NCI-H1105 treated with DMSO at 0.1 percent for 48 hours (cell line): Measurements from ENCODE around the gene FAM177B.
A peak's percentile ranks its signal among the peaks of the same experiment; 100 is the strongest.

Experiments used
- DNase-seq: peaks from one replicate; lab custom pipeline; 2025; lab: John Stamatoyannopoulos, UW

FAM177B gene

DNA sequence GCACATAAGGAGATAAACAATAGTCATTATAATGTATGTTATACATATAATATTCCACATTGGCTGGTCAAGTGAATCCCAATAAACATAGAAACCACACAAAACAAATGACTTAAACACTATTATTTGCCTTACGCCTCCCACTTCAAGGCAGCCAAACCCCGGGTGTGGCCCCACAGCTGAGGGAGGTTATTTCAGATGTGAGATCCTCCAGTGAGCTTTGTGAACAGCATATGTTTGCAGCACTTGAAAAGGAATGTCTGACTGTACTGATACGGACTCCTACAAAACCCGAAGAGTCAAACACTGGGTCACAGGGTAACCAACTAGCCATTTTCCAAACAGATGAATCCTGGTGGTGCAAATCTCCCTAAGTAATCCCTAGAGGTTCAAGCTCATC lies 50.7 kb downstream of the FAM177B start:
- no peak for DNase-seq

DNA sequence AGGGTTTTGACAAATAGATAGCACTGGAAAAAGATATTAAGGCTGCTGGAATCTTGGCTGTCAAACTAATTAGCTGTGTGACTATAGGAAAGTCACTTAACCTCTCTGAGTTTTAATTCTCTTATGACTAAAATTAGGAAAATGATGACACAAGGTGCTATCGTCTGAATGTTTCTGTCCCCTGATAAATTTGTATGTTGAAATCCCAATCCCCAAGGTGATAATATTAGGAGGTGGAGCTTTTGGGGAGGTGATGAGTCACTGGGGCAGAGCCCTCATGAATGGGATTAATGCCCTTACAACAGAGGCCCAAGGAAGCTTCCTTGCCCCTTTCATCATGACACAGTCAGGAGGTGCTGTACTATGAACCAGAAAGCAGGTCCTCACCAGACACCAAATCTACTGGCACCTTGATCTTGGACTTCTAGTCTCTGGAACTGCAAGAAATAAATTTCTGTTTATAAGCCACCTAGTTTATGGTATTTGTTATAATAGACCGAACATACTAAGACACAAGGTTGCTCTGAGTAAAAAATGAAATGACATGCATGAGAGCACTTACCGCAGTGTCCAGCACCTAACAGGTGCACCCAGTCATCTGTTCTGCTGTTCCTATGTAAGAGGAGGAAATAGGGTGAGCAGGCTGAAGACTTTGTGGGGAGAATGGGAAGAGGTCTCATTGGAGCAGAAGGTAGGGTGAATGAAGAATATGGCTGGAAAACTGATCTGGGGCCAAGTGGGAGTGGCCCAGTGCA lies 51.6 kb downstream of the FAM177B start:
- DNase-seq = no peak

DNA sequence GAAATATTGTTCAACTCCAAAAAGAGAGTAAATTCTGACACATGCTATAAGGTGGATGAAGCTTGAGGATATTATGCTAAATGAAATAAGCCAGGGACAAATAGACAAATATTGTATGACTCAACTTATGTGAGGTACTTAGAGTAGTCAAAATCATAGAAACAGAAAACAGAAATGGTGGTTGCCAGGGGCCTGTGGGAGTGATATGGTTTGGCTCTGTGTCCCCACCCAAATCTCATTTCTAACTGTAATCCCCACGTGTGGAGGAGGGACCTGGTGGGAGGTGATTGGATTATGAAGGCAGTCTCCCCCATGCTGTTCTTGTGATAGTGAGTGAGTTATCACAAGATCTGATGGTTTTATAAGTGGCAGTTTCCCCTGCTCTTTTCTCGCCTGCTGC lies 53.1 kb downstream of the FAM177B start:
- no peak for DNase-seq

DNA sequence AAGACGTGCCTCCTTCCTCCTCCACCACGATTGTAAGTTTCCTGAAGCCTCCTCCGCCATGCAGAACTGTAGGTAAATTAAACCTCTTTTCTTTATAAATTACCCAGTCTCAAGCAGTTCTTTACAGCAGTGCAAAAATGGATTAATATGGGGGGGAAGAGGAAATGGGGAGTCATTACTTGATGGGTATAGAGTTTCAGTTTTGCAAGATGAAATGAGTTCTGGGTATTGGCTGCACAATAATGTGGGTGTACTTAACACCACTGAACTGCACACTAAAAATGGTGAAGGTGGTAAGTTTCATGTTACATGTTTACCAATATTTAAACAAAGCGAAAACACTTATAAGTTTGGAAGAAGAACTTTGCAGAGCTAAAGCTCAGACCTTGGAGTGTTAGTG lies 53.5 kb downstream of the FAM177B start:
- DNase-seq = no peak

DNA sequence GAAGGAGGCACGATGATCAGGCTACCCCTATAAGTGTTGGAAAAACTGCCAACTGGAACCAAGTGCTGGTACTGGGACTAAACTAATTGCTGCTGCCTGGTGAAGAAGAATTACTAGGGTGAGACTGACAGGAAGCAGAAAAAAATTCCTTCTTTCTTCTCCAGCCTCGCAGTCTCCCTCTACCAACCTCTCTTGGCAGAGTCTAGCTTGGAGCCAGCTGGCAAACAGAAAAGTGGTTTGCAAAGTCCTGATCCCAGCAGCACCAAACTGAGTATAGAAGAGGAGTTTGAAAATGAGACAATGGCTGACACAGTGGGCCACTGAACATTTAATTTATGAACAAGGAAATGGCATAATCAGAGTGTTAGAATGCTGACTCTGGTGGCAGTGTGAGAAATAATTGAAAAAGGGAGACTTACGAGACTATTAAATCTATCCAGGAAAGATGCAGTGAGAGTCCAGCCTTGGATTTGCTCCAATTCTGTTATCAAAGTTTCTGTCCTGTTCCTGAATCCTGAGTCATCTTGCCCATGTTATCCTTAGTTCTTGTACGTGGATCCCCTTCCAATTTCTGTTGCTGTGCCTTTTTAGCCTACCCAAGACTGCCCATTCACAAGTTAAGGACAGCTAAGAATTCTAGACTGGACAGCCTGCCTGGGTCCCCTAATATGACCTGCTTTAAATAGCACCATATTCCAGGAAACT lies 54.2 kb downstream of the FAM177B start:
- no peak for DNase-seq

DNA sequence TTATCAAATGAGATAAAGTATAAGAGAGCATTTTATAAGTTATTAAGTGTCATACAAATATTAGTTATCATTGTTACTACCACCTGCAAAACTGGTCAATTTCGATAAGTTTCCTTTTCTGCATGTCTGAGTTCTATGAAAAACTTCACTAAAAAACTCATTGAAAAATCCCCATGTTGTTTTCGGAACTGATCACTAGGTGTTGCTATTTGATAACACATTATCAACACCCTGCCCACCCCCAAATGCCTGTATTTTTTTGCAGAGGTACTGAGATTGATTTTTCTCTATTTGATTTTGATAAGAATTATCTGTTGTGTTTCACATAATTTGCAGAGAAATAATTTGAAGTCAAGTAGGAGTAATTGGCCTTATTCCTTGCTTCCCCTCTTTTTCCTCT lies 55.7 kb downstream of the FAM177B start:
- peak; percentile 33 for DNase-seq

DNA sequence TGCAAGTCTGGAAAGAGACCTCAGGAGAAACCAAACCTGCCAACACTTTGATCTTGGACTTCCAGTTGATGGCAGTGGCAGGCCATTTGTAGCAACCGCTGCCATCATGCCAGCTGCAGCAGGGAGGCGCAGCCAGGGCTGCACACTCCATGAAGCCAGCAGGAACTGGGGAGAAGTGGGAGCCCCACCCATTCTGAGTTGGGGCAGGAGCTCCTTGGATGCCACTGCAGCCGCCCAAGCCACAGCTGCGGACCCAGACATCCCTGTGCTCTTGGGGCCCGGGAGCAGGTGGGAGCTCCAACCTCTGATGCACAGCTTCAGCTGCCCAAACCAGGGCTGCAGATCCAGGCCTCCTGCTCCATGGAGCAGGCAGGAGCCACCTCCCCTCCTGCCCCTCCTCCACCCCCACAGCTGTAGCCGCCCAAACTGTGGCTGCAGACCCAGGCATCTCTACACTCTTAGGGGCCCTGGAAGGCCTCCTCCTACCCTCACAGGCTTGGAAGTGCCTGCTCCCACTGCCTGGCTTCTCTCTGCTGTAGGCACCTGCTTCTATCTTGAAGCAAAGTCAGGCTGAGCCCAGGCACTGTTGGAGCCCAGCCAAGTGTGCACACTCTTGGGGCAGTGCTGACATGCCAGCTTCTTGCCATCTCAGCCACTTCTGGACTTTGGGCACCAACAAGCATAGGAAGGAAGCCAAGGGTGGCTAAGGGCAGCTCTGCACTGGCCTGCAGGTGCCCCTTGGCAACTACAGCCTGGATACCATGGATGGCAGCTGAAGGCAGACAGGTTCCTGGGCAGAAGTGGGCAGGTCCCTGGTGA lies 57.9 kb downstream of the FAM177B start:
- DNase-seq = no peak

DNA sequence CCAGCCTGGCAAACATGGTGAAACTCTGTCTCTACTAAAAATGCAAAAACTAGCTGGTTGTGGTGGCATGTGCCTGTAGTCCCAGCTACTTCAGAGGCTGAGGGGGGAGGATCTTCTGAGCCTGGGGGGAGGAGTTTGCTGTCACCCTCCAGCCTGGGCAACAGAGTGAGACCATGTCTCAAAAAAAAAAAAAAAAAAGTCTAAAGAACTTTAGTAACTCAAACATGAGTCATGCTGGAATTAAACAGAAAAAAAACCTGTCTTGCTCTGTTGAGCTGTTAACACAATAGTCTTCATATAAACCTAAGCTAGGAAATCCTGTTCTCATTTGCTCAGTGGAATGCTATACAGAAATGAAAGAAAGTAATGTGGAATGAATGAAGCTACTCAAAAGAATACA lies 61.1 kb downstream of the FAM177B start:
- DNase-seq = no peak

DNA sequence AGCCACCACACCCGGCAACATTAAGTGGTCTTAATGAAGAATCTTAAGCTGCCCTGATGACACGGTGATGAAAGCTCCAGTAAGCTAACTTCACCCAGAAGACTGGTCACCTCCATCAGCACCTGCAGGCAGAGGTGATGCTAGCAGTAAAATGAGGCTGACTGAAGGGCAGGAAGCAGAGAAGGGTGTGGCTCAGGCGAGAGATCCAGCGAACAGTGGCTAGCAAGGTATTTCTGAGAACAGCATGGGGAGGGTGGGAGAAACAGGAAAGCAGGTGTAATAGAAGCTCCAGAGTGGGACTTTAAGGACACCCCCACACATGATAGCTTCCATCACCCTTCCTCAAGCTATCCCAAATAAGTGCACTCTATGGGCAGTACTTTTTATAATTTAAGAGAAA lies 62.0 kb downstream of the FAM177B start:
- DNase-seq = no peak
